GM13977 (cell line): ENCODE results near the gene NAV3.

Experiments used
- DNase-seq: peaks from one replicate; pipeline ENCODE4 v3.0.0; 2012; ENCODE audit warnings: low spot score
- in situ Hi-C: fragments of 300-500 bp; cut with MboI; formaldehyde crosslinking; loops from one replicate; pipeline ENCODE4 v1.12.0; 2022; ENCODE audit warnings: low sequenced_read_pairs, low pct_unique_long_range_greater_than_20kb, mixed read lengths, inconsistent platforms; ENCODE audit not compliant: unreplicated experiment
- TF ChIP-seq, protein P1 (sequence below): IDR thresholded peaks from 2 replicates; pipeline ENCODE4 v1.5.1; 2012; ENCODE audit warnings: mild to moderate bottlenecking, control low read depth; ENCODE audit not compliant: insufficient read depth; ENCODE audit errors: extremely low read depth, missing control alignments

NAV3 gene, protein sequence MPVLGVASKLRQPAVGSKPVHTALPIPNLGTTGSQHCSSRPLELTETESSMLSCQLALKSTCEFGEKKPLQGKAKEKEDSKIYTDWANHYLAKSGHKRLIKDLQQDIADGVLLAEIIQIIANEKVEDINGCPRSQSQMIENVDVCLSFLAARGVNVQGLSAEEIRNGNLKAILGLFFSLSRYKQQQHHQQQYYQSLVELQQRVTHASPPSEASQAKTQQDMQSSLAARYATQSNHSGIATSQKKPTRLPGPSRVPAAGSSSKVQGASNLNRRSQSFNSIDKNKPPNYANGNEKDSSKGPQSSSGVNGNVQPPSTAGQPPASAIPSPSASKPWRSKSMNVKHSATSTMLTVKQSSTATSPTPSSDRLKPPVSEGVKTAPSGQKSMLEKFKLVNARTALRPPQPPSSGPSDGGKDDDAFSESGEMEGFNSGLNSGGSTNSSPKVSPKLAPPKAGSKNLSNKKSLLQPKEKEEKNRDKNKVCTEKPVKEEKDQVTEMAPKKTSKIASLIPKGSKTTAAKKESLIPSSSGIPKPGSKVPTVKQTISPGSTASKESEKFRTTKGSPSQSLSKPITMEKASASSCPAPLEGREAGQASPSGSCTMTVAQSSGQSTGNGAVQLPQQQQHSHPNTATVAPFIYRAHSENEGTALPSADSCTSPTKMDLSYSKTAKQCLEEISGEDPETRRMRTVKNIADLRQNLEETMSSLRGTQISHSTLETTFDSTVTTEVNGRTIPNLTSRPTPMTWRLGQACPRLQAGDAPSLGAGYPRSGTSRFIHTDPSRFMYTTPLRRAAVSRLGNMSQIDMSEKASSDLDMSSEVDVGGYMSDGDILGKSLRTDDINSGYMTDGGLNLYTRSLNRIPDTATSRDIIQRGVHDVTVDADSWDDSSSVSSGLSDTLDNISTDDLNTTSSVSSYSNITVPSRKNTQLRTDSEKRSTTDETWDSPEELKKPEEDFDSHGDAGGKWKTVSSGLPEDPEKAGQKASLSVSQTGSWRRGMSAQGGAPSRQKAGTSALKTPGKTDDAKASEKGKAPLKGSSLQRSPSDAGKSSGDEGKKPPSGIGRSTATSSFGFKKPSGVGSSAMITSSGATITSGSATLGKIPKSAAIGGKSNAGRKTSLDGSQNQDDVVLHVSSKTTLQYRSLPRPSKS (N-terminal part only)

DNA sequence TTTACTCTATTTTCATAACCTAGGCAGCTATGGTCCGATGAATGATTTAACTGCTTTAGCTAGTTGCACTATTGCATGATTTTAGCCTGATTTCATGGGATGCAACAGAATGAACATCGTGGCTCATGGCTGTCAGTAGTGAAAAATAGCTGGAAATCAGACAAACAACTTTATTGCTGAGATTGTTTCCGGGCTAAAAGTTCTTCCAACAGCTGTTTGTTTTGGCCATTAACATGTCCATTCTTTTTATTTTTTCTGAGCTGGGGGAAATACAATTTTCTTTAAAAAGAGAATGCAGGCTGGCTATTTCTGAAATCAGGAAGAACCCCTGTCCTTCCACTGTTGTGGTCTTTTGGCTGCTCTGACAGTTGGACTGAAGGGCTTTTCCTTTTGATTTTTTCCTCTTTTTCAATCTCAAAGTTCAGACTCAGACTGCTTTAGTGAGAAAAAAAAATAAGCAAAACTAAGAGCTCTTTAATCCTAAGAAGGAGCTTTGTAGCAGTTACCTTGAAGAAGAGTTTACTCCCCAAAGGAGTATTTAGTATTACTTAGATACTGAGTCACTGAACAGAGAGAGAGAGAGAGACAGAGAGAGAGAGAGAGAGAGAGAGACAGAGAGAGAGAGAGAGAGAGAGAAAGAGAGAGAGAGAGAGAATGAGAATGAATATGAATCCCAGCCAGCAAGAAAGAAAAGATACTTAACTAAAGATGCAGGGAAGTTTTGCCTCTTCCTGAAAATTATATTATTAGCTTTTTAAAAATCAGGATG lies at the start of gene NAV3:
Gene NAV3 (plus strand): TSS at position 312 of the 769 bp plus-strand sequence. CDS start 568 bp downstream, outside the sequence.
- TF ChIP-seq, protein P1, sequence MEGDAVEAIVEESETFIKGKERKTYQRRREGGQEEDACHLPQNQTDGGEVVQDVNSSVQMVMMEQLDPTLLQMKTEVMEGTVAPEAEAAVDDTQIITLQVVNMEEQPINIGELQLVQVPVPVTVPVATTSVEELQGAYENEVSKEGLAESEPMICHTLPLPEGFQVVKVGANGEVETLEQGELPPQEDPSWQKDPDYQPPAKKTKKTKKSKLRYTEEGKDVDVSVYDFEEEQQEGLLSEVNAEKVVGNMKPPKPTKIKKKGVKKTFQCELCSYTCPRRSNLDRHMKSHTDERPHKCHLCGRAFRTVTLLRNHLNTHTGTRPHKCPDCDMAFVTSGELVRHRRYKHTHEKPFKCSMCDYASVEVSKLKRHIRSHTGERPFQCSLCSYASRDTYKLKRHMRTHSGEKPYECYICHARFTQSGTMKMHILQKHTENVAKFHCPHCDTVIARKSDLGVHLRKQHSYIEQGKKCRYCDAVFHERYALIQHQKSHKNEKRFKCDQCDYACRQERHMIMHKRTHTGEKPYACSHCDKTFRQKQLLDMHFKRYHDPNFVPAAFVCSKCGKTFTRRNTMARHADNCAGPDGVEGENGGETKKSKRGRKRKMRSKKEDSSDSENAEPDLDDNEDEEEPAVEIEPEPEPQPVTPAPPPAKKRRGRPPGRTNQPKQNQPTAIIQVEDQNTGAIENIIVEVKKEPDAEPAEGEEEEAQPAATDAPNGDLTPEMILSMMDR: no peak
- in situ Hi-C loops: no loop called here
- DNase-seq: no peak

DNA sequence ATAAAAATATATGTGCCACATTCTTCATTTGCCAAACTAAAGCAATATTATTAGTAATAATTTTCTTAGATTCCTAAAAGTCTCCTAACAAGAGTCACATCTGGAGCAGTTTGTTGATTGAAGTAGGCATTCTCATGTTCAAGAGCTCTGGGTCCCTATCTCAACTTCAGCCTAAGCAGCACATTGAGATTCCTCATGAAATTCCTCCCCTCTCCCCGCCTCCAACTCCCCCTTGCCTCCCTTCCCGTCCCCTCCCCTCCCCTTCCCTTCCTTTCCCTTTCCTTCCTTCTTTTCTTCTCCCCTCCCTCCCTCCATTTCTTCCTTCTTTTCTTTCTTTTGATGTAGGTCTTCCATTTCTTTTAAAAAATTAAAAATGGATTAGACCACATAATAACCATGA lies 48.7 kb upstream of the NAV3 start:
- TF ChIP-seq, protein P1: no peak
- in situ Hi-C loops: no loop called here
- DNase-seq: no peak

DNA sequence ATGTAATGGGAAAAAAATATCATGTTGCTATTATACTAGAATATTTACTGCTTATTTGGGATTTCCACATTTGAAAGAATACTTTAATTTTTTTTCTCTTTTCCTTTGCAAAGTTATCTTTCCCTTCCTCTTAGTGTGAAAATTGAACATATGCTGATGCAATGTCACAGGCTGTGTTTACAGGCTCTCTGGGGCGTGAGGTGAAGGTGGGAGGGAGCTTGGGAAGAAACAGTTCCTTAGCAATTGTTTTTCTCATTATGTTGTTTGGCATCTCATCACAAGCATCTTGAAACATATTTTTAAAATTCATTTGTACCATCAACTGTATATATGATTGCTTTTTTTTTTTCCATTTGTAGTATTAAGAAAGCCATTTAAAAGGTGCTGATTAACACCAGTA lies 47.9 kb upstream of the NAV3 start:
- in situ Hi-C loops: no loop called here
- TF ChIP-seq, protein P1: no peak
- no peak for DNase-seq

DNA sequence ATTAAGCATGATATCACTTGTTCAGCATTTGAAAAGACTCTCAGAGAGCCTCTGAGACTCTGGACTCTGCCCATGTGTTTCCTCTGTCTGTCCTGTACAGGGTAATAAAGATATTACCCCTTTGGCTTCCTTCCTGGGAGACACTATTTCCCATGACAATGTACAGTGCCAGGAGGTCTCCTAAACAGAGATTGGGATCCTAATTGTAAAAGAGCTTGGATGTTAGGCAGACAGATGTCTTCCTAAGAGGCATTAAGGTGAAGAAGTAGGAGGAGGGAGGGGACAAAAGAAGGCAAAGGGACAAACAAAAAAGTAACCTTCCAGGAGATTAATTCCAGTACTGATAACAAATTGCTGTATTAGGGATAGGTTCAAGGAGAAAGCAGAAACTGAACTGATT lies 45.5 kb upstream of the NAV3 start:
- TF ChIP-seq, protein P1: no peak
- in situ Hi-C loops: no loop called here
- no peak for DNase-seq

DNA sequence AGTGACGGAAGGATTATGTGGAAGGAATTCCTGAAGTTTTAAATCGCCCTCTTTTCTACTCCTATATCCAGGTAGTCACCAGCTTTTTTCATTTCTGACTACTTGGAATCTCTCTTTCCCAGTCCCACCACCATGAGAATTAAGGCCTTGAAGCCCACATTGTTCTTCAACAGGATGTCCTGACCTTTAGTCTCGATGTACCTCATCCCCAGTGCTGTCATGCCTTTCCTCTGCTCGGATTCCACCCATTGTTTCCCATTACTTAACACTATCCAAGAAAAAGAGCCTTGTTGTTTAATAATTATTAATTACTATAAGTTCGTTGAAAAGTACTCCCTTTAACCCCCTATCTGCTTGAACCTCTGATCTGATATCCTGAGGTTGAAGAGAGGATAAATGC lies 44.0 kb upstream of the NAV3 start:
- TF ChIP-seq, protein P1: no peak
- no peak for DNase-seq
- in situ Hi-C loops: no loop called here
